Kidney capillary endothelial cell (primary cell): Measurements from ENCODE around the gene PAK4.
A peak's percentile ranks its signal among the peaks of the same experiment; 100 is the strongest.
"Not testable (repeated sequence)": the region's sequence is repeated elsewhere in the genome, so short reads cannot be mapped to it uniquely, and the experiment has no call there.

ENCODE experiments used
- DNase-seq: peaks from one replicate; pipeline ENCODE4 v3.0.0-alpha.2; 2018; ENCODE audit warnings: low spot score

PAK4 gene

DNA sequence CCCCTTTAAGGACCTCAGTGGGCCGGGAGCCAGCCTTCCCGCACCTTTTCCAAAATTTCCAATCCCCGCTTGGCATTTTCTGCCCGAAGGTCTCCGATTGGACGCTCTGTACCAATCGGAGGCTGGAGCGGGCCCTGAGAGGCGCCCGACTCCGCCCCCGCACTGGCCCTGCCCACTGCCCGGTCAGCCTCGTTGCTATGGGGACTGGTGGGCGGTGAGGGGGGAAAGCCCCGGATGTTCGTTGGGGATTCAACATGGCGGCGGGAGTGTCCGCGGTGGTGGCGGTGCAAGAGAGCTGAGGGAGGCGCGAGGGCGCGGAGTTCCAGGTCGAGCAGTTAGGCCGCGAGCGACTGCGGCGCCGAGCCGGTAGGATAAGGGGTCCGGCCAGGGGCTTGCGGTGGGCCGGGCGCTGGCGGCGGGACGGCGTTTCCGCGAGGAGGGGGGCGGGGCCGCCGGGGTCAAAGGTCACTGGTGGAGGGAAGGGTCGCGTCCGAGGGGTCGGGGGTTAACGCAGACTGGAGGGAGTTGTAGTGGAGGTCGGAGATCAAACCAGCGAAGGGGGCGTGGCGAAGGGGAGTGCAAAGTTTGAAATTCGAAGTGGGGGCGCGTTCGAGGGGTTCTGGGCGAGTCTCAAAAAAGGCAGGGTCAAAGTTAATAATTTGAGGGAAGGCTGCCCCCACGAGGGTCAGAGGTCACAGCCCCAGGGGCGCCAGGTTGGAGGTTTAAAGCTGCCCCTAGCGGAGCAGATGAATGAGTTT, at the start of gene PAK4:
TSS of gene PAK4 (plus strand) at position 233 of the 758 bp plus-strand sequence. CDS start 43,768 bp downstream, outside the sequence.
- peak; percentile 98 for DNase-seq

DNA sequence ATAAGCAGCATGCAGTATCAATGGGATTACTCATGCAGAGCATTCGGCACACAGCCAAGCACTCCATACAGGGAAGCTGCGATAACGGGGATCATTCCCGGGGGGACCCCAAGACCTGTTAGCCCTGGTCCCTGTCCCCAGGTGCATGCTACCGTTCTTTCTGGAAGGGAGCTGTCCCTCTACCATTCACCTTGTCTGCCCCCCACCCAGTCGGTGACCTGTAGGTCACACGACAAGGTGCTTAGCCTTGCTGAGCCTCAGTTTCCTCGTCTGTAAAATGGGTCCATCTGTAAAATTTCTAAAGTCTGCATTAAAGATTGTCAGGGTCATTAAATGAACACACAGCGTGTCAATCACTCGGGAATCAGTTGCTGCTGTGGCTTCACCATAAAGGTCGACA, 48.3 kb upstream of the PAK4 start:
- DNase-seq = no peak

GRCh38 chr19:39078436-39079200, 47.0 kb upstream of the PAK4 start:
- peak; percentile 82 for DNase-seq

GRCh38 chr19:39080431-39080830, 45.2 kb upstream of the PAK4 start:
- no peak for DNase-seq

GRCh38 chr19:39082167-39082566, 43.4 kb upstream of the PAK4 start:
- no peak for DNase-seq

DNA sequence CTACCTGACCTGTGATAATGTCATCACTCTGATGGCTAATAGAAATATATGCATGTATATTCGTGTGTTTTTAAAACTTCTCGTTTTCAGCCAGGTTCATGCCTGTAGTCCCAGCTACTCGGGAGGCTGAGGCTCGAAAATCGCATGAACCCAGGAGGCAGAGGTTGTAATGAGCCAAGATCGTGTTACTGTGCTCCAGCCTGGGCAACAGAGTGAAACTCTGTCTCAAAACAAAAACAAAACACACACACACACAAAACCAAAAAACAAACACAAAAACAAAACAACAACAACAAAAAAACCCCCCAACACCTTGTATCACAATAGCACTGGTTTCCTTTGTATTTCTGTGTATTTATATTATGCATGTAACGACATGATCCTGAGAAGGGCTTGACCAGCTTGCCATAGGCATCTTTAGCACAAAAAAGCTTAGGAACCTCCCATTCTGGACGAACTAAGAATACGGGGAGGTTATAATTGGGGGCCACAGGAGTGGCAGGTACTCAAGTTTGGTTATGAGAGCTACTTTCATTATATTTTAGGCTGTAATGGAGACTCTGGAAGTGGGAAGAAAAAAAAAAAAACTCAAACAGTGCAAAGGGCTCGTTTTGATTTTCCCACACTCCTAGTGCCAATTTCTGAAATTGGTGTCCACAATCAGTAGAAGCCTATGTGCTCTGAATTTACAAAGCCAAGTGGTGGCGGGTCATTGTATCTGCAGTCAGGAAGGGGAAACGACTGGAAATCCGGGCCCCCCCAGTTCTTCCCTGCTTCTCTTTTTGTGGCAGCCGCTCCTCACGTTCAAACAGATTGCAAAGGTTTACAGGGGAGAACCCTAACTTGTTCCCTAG, 42.6 kb upstream of the PAK4 start:
- peak; percentile 16 for DNase-seq

GRCh38 chr19:39083599-39083982, 42.0 kb upstream of the PAK4 start:
- DNase-seq = no peak

- no peak for DNase-seq
Measured at GRCh38 chr19:39083983-39084731, 41.4 kb upstream of the PAK4 start, which contains the start of gene ACP7. ACP7 (plus strand) TSS chr19:39084368; CDS start chr19:39085270, 902 bp downstream.

GRCh38 chr19:39084732-39085080, 40.9 kb upstream of the PAK4 start:
- DNase-seq = no peak

GRCh38 chr19:39085392-39085791, 40.2 kb upstream of the PAK4 start:
- no peak for DNase-seq

GRCh38 chr19:39086386-39086785, 39.2 kb upstream of the PAK4 start:
- no peak for DNase-seq

DNA sequence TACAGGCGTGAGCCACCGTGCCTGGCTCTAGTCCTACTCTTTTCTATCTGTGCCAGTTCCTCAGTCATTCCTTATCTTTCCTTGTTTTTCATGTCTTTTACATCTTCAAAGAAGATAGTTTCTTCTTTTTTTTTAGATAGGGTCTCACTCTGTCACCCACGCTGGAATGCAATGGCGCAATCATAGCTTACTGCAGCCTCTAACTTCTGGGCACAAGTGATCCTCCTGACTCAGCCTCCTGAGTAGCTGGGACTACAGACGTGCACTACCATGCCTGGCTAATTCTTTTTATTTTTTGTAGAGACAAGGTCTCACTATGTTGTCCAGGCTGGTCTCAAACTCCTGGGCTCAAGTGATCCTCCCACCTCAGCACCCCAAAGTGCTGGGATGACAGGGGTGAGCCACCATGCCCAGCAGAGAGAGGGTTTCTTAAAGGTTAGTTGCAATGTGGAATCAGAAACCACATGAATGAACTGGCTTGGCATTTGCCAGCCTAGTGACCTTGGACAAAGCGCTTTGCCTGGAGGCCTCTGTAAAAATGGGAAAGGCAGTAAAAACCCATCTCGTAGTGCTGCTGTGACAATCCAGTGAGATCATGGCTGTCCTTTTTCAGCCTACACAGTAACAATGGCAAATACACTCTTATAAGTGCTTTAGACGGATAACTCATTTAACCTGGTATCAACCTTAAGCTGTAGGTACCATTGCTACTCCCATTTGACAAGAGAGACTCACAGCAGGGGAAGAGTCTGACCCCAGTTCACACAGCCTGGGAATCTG, 37.5 kb upstream of the PAK4 start:
- no peak for DNase-seq

GRCh38 chr19:39090016-39090415, 35.6 kb upstream of the PAK4 start:
- not testable (repeated sequence) for DNase-seq

DNA sequence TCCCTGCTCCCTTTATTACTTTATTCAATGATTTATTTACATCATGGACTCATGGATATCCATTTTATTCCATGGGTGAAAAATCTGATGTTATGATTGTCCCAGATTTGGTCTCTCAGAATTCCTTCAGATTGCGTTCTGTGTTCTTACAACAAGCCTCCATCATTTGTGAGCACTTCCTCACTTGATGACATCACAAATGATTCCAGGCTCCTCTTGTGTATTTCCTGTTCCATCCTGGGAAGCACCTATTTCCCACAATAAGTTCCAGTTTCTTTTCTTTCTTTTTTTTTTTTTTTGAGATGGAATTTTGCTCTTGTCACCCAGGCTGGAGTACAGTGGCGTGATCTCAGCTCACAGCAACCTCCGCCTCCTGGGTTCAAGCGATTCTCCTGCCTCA, 34.7 kb upstream of the PAK4 start:
- no peak for DNase-seq

GRCh38 chr19:39095799-39096540, 29.6 kb upstream of the PAK4 start:
- not testable (repeated sequence) for DNase-seq

- DNase-seq = no peak
Measured at GRCh38 chr19:39097299-39097698, 28.3 kb upstream of the PAK4 start.

DNA sequence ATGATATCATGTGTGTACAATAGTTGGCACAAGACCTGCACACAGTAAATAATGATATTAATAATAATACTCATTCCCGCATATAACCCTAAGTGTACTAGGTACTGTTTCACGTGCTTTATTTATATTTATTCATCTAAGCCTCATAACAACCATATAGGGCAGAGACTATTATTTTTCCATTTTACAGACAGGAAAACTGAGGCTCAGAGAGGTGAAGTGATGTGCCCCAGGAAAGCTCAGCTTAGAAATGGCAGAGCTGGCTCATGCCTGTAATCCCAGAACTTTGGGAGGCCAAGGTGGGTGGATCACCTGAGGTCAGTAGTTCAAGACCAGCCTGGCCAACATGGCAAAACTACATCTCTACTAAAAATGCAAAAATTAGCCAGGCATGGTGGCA, 27.9 kb upstream of the PAK4 start:
- no peak for DNase-seq

DNA sequence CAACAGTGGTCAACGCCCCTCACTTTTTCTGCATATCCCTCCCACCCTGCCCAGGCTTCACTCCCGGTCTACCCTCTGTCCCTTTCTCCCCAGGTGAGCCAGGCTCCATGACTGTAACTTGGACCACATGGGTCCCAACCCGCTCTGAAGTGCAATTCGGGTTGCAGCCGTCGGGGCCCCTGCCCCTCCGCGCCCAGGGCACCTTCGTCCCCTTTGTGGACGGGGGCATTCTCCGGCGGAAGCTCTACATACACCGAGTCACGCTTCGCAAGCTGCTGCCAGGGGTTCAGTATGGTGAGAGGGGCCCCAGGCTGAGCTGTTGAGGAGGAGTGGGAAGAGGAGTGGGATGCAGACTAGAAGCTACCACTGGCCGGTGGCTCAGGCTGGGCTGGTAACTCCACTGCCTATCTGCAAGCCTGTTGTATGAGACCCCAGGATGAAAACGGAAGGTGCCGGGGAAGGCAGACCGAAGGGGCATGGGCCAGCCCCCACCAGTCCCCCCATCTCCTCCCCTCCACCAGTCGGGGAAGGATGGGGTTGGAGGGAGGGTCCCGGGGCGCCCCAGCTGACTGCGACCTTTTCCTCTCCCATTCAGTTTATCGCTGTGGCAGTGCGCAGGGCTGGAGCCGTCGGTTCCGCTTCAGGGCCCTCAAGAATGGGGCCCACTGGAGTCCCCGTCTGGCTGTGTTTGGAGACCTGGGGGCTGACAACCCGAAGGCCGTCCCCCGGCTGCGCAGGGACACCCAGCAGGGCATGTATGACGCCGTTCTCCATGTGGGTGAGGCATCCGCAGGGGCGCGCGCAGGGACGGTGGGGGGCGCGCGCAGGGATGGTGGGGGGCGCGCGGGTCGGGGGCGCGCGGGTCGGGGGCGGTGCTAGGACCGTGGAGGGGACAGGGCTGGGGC, 27.0 kb upstream of the PAK4 start:
- no peak for DNase-seq

- DNase-seq = no peak
Measured at GRCh38 chr19:39099341-39099740, 26.2 kb upstream of the PAK4 start.
